NB4 (cell line): ENCODE results near the gene GTF2I.
"Not testable (repeated sequence)": the region's sequence is repeated elsewhere in the genome, so short reads cannot be mapped to it uniquely, and the experiment has no call there.

Experiments used
- DNase-seq: peaks from one replicate; pipeline ENCODE4 v3.0.0; 2010; ENCODE audit warnings: low read depth
- H3K4me3 ChIP-seq: one replicate; pipeline ENCODE4 v1.5.1; 2011; ENCODE audit warnings: mild to moderate bottlenecking, low read depth, low read length, moderate library complexity
- MAX ChIP-seq: IDR thresholded peaks from 2 replicates; pipeline ENCODE4 v1.6.1; 2011; ENCODE audit warnings: low read depth, low read length
- MYC ChIP-seq: IDR thresholded peaks from 2 replicates; pipeline ENCODE4 v1.6.1; 2011; ENCODE audit warnings: low read depth, low read length
- POLR2A ChIP-seq: IDR thresholded peaks from 2 replicates; pipeline ENCODE4 v1.6.1; 2011; ENCODE audit warnings: mild to moderate bottlenecking; ENCODE audit not compliant: insufficient read length; ENCODE audit errors: extremely low read depth
- TF ChIP-seq, protein P1 (sequence below): IDR thresholded peaks from one replicate; pipeline ENCODE4 v1.5.1; 2012; ENCODE audit warnings: low read depth, low read length

Gene GTF2I

DNA sequence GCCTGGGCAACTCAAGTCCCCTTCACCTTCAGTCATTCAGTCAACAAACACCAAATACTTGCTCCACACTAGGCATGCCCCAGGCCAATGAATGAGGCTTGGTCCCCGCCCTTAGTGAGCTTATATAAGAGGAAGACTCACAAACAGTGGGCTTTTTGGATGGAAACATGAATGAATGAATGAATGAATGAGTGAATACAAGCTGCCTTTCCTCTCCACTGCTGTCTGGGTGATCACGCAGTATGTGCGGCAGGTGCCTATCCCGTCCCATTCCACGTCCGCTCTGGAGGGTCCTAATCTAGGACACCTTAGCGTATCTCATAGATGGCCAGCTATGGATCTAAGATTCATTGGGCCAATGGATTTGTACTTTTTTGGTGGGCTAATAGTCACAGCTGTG lies 19.8 kb upstream of the GTF2I start:
- no peak overlapping the region for H3K4me3 ChIP-seq
- TF ChIP-seq MAX = no peak
- TF ChIP-seq MYC = no peak
- TF ChIP-seq, protein P1, sequence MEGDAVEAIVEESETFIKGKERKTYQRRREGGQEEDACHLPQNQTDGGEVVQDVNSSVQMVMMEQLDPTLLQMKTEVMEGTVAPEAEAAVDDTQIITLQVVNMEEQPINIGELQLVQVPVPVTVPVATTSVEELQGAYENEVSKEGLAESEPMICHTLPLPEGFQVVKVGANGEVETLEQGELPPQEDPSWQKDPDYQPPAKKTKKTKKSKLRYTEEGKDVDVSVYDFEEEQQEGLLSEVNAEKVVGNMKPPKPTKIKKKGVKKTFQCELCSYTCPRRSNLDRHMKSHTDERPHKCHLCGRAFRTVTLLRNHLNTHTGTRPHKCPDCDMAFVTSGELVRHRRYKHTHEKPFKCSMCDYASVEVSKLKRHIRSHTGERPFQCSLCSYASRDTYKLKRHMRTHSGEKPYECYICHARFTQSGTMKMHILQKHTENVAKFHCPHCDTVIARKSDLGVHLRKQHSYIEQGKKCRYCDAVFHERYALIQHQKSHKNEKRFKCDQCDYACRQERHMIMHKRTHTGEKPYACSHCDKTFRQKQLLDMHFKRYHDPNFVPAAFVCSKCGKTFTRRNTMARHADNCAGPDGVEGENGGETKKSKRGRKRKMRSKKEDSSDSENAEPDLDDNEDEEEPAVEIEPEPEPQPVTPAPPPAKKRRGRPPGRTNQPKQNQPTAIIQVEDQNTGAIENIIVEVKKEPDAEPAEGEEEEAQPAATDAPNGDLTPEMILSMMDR = no peak
- no peak for TF ChIP-seq POLR2A
- no peak for DNase-seq

- DNase-seq = peak; percentile 94
- H3K4me3 ChIP-seq = peak overlapping the region; percentile 61
Observed at GRCh38 chr7:74650055-74650454, 7.5 kb upstream of the GTF2I start.

DNA sequence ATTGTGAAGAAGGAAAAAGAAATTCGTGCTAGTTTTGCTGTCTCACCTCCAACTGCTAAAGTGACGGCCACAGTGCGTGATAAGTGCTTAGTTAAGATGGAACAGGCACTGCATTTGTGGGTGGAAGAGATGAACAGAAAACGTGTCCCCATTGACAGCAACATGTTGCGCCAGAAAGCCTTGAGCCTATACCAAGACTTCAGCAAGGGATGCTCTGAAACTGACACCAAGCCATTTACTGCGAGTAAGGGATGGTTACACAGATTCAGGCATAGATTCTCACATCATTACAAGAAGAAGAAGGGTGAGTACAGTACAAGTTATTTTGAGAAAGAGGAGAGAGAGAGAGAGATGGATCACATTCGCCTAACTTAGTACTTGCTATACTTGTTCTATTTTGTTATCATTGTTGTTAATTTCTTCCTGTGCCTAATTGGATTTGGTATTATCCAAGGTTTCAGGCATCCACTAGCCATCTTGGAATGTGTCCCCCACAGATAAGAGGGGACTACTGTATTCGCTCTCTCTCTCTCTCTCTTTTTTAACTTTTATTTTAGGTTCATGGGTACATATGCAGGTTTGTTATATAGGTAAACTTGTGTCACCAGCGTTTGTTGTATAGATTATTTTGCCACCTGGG lies 6.9 kb upstream of the GTF2I start:
- peak; percentile 66 for DNase-seq
- peak overlapping the region; percentile 26 for H3K4me3 ChIP-seq

- H3K4me3 ChIP-seq = peak overlapping the region; percentile 26
- DNase-seq = not testable (repeated sequence)
Observed at GRCh38 chr7:74651133-74651504, 6.4 kb upstream of the GTF2I start.

- H3K4me3 ChIP-seq = no peak overlapping the region
- TF ChIP-seq MAX = no peak
- TF ChIP-seq MYC = no peak
- TF ChIP-seq POLR2A = no peak
- TF ChIP-seq, protein P1 = no peak
- no peak for DNase-seq
Observed at GRCh38 chr7:74653686-74654181, 3.8 kb upstream of the GTF2I start.

DNA sequence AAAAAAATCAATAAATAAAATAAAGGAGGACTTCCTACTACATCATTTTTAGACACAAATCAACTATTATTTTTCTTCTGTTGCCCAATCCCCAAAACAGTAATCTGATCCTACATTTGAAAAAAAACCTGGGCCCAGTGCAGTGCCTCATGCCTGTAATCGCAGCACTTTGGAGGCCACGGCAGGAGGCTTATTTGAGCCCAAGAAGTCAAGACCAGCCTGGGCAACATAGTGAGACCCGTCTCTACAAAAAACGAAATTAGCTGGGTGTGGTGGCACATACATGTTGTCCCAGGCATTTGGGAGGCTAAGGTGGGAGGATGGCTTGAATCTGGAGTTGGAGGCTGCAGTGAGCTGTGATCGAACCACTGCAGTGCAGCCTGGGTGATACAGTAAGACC lies 2.7 kb upstream of the GTF2I start:
- DNase-seq = no peak
- TF ChIP-seq MYC = no peak
- no peak for TF ChIP-seq POLR2A
- TF ChIP-seq, protein P1 = no peak
- no peak for TF ChIP-seq MAX
- H3K4me3 ChIP-seq = no peak overlapping the region

- H3K4me3 ChIP-seq = no peak overlapping the region
- TF ChIP-seq POLR2A (no peak), MAX (no peak), MYC (no peak)
- TF ChIP-seq, protein P1 = no peak
- no peak for DNase-seq
Observed at GRCh38 chr7:74655324-74655723, 2.2 kb upstream of the GTF2I start.
